GM12878 (cell line): Measurements from ENCODE around the gene SPINDOC. TPM values are rescaled to one million over a fixed set of nuclear protein-coding genes. Genes with fewer than 3 reads are reported as not detected.

Experiments used
- BHLHE40 ChIP-seq, 2 experiments: fragments of 450-650 bp in 1 of 2; IDR thresholded peaks; 2 replicates each; pipeline ENCODE4 v1.6.1; 2011 to 2017; ENCODE audit warnings: low read depth in 2 of 2, borderline replicate concordance in 1 of 2, improper control_type of control experiment in 1 of 2, low read length in 1 of 2, mild to moderate bottlenecking in 1 of 2
- CTCF ChIP-seq, 3 experiments: IDR thresholded peaks in 2 of 3; conservative IDR thresholded peaks in 1 of 3; 2 replicates each; pipeline ENCODE4 v1.5.1; 2011; ENCODE audit warnings: low read depth in 3 of 3, low read length in 3 of 3, mild to moderate bottlenecking in 3 of 3, control low read depth in 2 of 3, moderate library complexity in 2 of 3, inconsistent platforms in 1 of 3, mixed read lengths in 1 of 3; ENCODE audit not compliant: control insufficient read depth in 2 of 3, insufficient read depth in 1 of 3; ENCODE audit errors: extremely low read depth in 1 of 3
- GATAD2B ChIP-seq: fragments of 450-650 bp; conservative IDR thresholded peaks from 2 replicates; pipeline ENCODE4 v1.6.1; 2017; ENCODE audit warnings: low read depth, mild to moderate bottlenecking, moderate library complexity
- NFYB ChIP-seq: IDR thresholded peaks from 2 replicates; pipeline ENCODE4 v1.6.1; 2011; ENCODE audit warnings: low read depth, mild to moderate bottlenecking, low read length, improper control_type of control experiment, moderate library complexity; ENCODE audit not compliant: insufficient read depth
- POLR2A ChIP-seq: IDR thresholded peaks from 2 replicates; pipeline ENCODE4 v1.6.1; 2011; ENCODE audit warnings: low read depth, mild to moderate bottlenecking, low read length
- SRF ChIP-seq, 2 experiments: IDR thresholded peaks; 2 replicates each; pipeline ENCODE4 v1.6.1; 2011; ENCODE audit warnings: low read depth in 2 of 2, low read length in 2 of 2, mild to moderate bottlenecking in 1 of 2, moderate library complexity in 1 of 2
- YY1 ChIP-seq: IDR thresholded peaks from 2 replicates; pipeline ENCODE4 v1.6.1; 2011; ENCODE audit warnings: low read depth, mild to moderate bottlenecking, low read length
- ZBTB4 ChIP-seq: fragments of 450-650 bp; formaldehyde crosslinking; IDR thresholded peaks from 2 replicates; pipeline ENCODE4 v1.4.0; 2022; ENCODE audit warnings: mild to moderate bottlenecking, moderate library complexity
- ZBTB40 ChIP-seq: fragments of 450-650 bp; IDR thresholded peaks from 2 replicates; pipeline ENCODE4 v1.6.1; 2016; ENCODE audit warnings: mild to moderate bottlenecking, moderate library complexity, borderline replicate concordance
- polyA plus RNA-seq, 11 experiments: library from polyadenylated mRNA; depleted of rRNA in 4 of 11; unstranded in 6 of 11; stranded (reverse) in 5 of 11; fragments of >200 nt; fragmentation: Nextera tagmentation in 4 of 11; fragmentation: Illumina TruSeq in 1 of 11; extraction: Ambion mirVana in 4 of 11; extraction: Trizol in 1 of 11; gene quantifications; 1 replicate in 1 of 11; 2 replicates in 10 of 11; pipeline versions ENCODE4 v1.2.1 to v1.2.3, GENCODE V29; 2011 to 2016; ENCODE audit warnings: inconsistent platforms in 2 of 11, missing spikeins in 2 of 11, low read depth in 1 of 11
- total RNA-seq, 4 experiments: library from RNA; depleted of rRNA in 3 of 4; stranded (reverse); fragments of >200 nt in 3 of 4; fragmentation: Illumina TruSeq in 1 of 4; extraction: Trizol in 1 of 4; gene quantifications; 2 replicates each; pipeline versions ENCODE4 v1.2.1 to v1.2.3, GENCODE V29; 2013 to 2021

SPINDOC gene
- total and polyA plus RNA-seq, 10 of the 15 experiments (the other 5 are each of a cell fraction or from before 2014, with no cell fraction given), result 0.88 to 38.2 (median 16.9) TPM

GRCh38 chr11:63813035-63813562, at the start of gene SPINDOC (continued):
- TF ChIP-seq YY1 (peak; percentile 4; the same call in 1 of the 2 replicates), ZBTB4 (CRISPR knock-in tag) (no peak), CTCF (IDR thresholded peaks at IDR 0.05 in 2 of 3, conservative IDR thresholded peaks at IDR 0.05 in 1 of 3; ENCODE audit: control insufficient read depth in 2 of 3, extremely low read depth in 1 of 3, insufficient read depth in 1 of 3, low read depth in 3 of 3, low read length in 3 of 3) (no peak), SRF (IDR thresholded peaks at IDR 0.05; ENCODE audit: low read depth in 2 of 2, low read length in 2 of 2) (peak; percentile 56 to 88; a peak in 3 of 4 replicates), BHLHE40 (IDR thresholded peaks at IDR 0.05; ENCODE audit: borderline replicate concordance in 1 of 2, low read depth in 2 of 2, low read length in 1 of 2) (peak; percentile 52 to 87; a peak in 3 of 4 replicates), NFYB (peak; percentile 75; the same call in 1 of the 2 replicates), ZBTB40 (no peak), POLR2A (peak; percentile 77), GATAD2B (peak; percentile 16; the same call in 1 of the 2 replicates)
- TF ChIP-seq, all 136 proteins: peak for 16
